H1 (cell line): ENCODE measurements around the gene BSN. TPM values are rescaled to one million over a fixed set of nuclear protein-coding genes. Genes with fewer than 3 reads are reported as not detected.

Experiments
- CTCF ChIA-PET: fragments of 300-600 bp; sonication (Branson Sonifier 250); formaldehyde crosslinking; loops from one replicate; lab custom pipeline; 2021; ENCODE audit not compliant: partially characterized antibody; lab: Charles Lee
- POLR2A ChIA-PET: fragments of 300-600 bp; sonication (Branson Sonifier 250); formaldehyde crosslinking; loops from one replicate; lab custom pipeline; 2021; ENCODE audit warnings: inconsistent platforms; ENCODE audit not compliant: partially characterized antibody; lab: Charles Lee
- DNase-seq, 2 experiments: peaks; one replicate each; pipeline versions ENCODE4 v3.0.0 to v3.0.0-alpha.2; 2010 to 2022; ENCODE audit warnings: low spot score in 2 of 2, low read depth in 1 of 2, mixed read lengths in 1 of 2
- FAIRE-seq: peaks from 2 replicates; lab custom pipeline; 2011; peaks lifted over from hg19 to GRCh38; lab: Jason Lieb, UNC
- H2AFZ ChIP-seq: 2 replicates; pipeline ENCODE4 v1.8.1; 2012; ENCODE audit warnings: low read length, inconsistent platforms
- H2AK5ac ChIP-seq: 2 replicates; pipeline ENCODE4 v1.6.1; 2013; ENCODE audit warnings: low read depth, low read length
- H2BK120ac ChIP-seq: replicated peaks from 2 replicates; pipeline ENCODE3; 2013; ENCODE audit warnings: low read depth, low read length, inconsistent platforms
- H2BK12ac ChIP-seq: 2 replicates; pipeline ENCODE4 v1.6.1; 2013; ENCODE audit warnings: low read depth, low read length
- H2BK15ac ChIP-seq: 2 replicates; pipeline ENCODE4 v1.6.1; 2013; ENCODE audit warnings: low read length
- H2BK20ac ChIP-seq: 2 replicates; pipeline ENCODE4 v1.6.1; 2013; ENCODE audit warnings: low read length
- H2BK5ac ChIP-seq: 2 replicates; pipeline ENCODE4 v1.6.1; 2013; ENCODE audit warnings: low read depth, low read length
- H3K14ac ChIP-seq: 2 replicates; pipeline ENCODE4 v1.6.1; 2013; ENCODE audit warnings: inconsistent platforms; ENCODE audit not compliant: insufficient read length
- H3K18ac ChIP-seq: 2 replicates; pipeline ENCODE4 v1.6.1; 2013; ENCODE audit warnings: low read length; ENCODE audit errors: extremely low read depth
- H3K23ac ChIP-seq: 2 replicates; pipeline ENCODE4 v1.6.1; 2013; ENCODE audit warnings: inconsistent platforms; ENCODE audit not compliant: insufficient read length
- H3K23me2 ChIP-seq: 2 replicates; pipeline ENCODE4 v1.6.1; 2013; ENCODE audit warnings: low read depth, low read length
- H3K27ac ChIP-seq: 2 replicates; pipeline ENCODE4 v1.6.1; 2011; ENCODE audit warnings: low read depth, low read length, inconsistent platforms
- H3K27me3 ChIP-seq, 4 experiments: replicated peaks in 1 of 4; 1 replicate in 1 of 4; 2 replicates in 3 of 4; pipeline versions ENCODE4 v1.6.1 to v1.8.1; 2011 to 2013; ENCODE audit warnings: low read length in 3 of 4, mild to moderate bottlenecking in 3 of 4, inconsistent platforms in 2 of 4, mixed read lengths in 2 of 4, moderate library complexity in 1 of 4; ENCODE audit not compliant: control insufficient read depth in 3 of 4, insufficient read depth in 3 of 4; ENCODE audit errors: extremely low read depth in 1 of 4
- H3K36me3 ChIP-seq, 4 experiments: 2 replicates each; pipeline versions ENCODE4 v1.6.1 to v1.8.1; 2011 to 2013; ENCODE audit warnings: mild to moderate bottlenecking in 4 of 4, low read length in 3 of 4, moderate library complexity in 2 of 4, control low read depth in 1 of 4, inconsistent platforms in 1 of 4; ENCODE audit not compliant: insufficient read depth in 4 of 4, control insufficient read depth in 2 of 4
- H3K4ac ChIP-seq: replicated peaks from 2 replicates; pipeline ENCODE3; 2013; ENCODE audit warnings: low read length, low read depth, mixed read lengths, inconsistent platforms; ENCODE audit not compliant: insufficient read length
- H3K4me1 ChIP-seq, 4 experiments: replicated peaks in 1 of 4; 1 replicate in 1 of 4; 2 replicates in 3 of 4; pipeline versions ENCODE4 v1.6.1 to v1.8.1; 2011 to 2013; ENCODE audit warnings: low read length in 3 of 4, inconsistent platforms in 2 of 4, mixed read lengths in 1 of 4; ENCODE audit not compliant: insufficient read depth in 4 of 4, control insufficient read depth in 3 of 4
- H3K4me2 ChIP-seq, 2 experiments: 2 replicates each; pipeline versions ENCODE4 v1.6.1 to v1.8.1; 2011 to 2013; ENCODE audit warnings: low read depth in 2 of 2, low read length in 2 of 2, control low read depth in 1 of 2, inconsistent platforms in 1 of 2, mild to moderate bottlenecking in 1 of 2; ENCODE audit not compliant: insufficient read depth in 1 of 2
- H3K4me3 ChIP-seq, 4 experiments: fragments of 200-600, 300-600 bp in 1 of 4; sonication (generic), shearing (Covaris generic), sonication (Bioruptor Twin) in 1 of 4; 2 replicates each; pipeline versions ENCODE4 v1.5.1 to v1.8.1; 2011 to 2016; ENCODE audit warnings: low read length in 4 of 4, low read depth in 3 of 4, control low read depth in 2 of 4, inconsistent platforms in 2 of 4, mild to moderate bottlenecking in 2 of 4, mixed read lengths in 1 of 4, moderate library complexity in 1 of 4; ENCODE audit not compliant: insufficient read depth in 2 of 4; ENCODE audit errors: extremely low read depth in 1 of 4
- H3K56ac ChIP-seq: replicated peaks from 2 replicates; pipeline ENCODE3; 2013; ENCODE audit warnings: low read depth, mild to moderate bottlenecking, mixed read lengths, low read length, inconsistent platforms; ENCODE audit not compliant: insufficient read length
- H3K79me1 ChIP-seq: 2 replicates; pipeline ENCODE4 v1.6.1; 2013; ENCODE audit warnings: low read depth, low read length, control low read depth
- H3K79me2 ChIP-seq, 2 experiments: 2 replicates each; pipeline versions ENCODE4 v1.6.1 to v1.8.1; 2012 to 2013; ENCODE audit warnings: low read length in 2 of 2, mild to moderate bottlenecking in 2 of 2, inconsistent platforms in 1 of 2; ENCODE audit not compliant: insufficient read depth in 2 of 2, control insufficient read depth in 1 of 2
- H3K9ac ChIP-seq, 4 experiments: replicated peaks in 1 of 4; 1 replicate in 1 of 4; 2 replicates in 3 of 4; pipeline versions ENCODE4 v1.6.1 to v1.8.1; 2011 to 2013; ENCODE audit warnings: low read depth in 3 of 4, low read length in 3 of 4, control low read depth in 2 of 4, mild to moderate bottlenecking in 2 of 4, moderate library complexity in 2 of 4, inconsistent platforms in 1 of 4; ENCODE audit errors: extremely low read depth in 1 of 4
- H3K9me3 ChIP-seq, 2 experiments: 2 replicates each; pipeline versions ENCODE4 v1.6.1 to v1.8.1; 2012 to 2013; ENCODE audit warnings: mild to moderate bottlenecking in 2 of 2, moderate library complexity in 2 of 2, control low read depth in 1 of 2, inconsistent platforms in 1 of 2, low read depth in 1 of 2, low read length in 1 of 2, mixed read lengths in 1 of 2; ENCODE audit not compliant: insufficient read depth in 2 of 2
- H4K20me1 ChIP-seq, 2 experiments: replicated peaks in 1 of 2; 2 replicates each; pipeline versions ENCODE3 to v1.8.1; 2011 to 2013; ENCODE audit warnings: inconsistent platforms in 2 of 2, low read length in 2 of 2, mild to moderate bottlenecking in 1 of 2; ENCODE audit not compliant: insufficient read depth in 2 of 2, control insufficient read depth in 1 of 2
- H4K5ac ChIP-seq: 2 replicates; pipeline ENCODE4 v1.6.1; 2013; ENCODE audit warnings: low read length, low read depth, mixed read lengths, inconsistent platforms; ENCODE audit not compliant: insufficient read length
- H4K8ac ChIP-seq: 2 replicates; pipeline ENCODE4 v1.8.0; 2013; ENCODE audit warnings: mild to moderate bottlenecking, moderate library complexity, low read length, inconsistent platforms; ENCODE audit not compliant: insufficient read depth; ENCODE audit errors: extremely low read depth
- H4K91ac ChIP-seq: replicated peaks from 2 replicates; pipeline ENCODE3; 2013; ENCODE audit warnings: low read length, mixed read lengths, inconsistent platforms; ENCODE audit not compliant: insufficient read length
- EP300 ChIP-seq, 2 experiments: IDR thresholded peaks; 1 replicate in 1 of 2; 2 replicates in 1 of 2; pipeline ENCODE4 v1.6.1; 2011 to 2012; ENCODE audit warnings: low read depth in 2 of 2, low read length in 2 of 2, mild to moderate bottlenecking in 2 of 2, borderline replicate concordance in 1 of 2, inconsistent platforms in 1 of 2, moderate library complexity in 1 of 2
- JUND ChIP-seq: IDR thresholded peaks from 2 replicates; pipeline ENCODE4 v1.6.1; 2011; ENCODE audit warnings: mild to moderate bottlenecking, improper control_type of control experiment, low read length
- NANOG ChIP-seq: IDR thresholded peaks from 2 replicates; pipeline ENCODE4 v1.6.1; 2011; ENCODE audit warnings: low read length, low read depth, mild to moderate bottlenecking, inconsistent platforms; ENCODE audit not compliant: insufficient read depth, poor library complexity, severe bottlenecking
- NRF1 ChIP-seq: IDR thresholded peaks from 2 replicates; pipeline ENCODE4 v1.6.1; 2011; ENCODE audit warnings: mild to moderate bottlenecking, low read depth, low read length, improper control_type of control experiment
- SIN3A ChIP-seq, 2 experiments: IDR thresholded peaks in 1 of 2; conservative IDR thresholded peaks in 1 of 2; 2 replicates each; pipeline ENCODE4 v1.6.1; 2011 to 2012; ENCODE audit warnings: low read length in 2 of 2, improper control_type of control experiment in 1 of 2, low read depth in 1 of 2, mild to moderate bottlenecking in 1 of 2
- SRF ChIP-seq: IDR thresholded peaks from 2 replicates; pipeline ENCODE4 v1.6.1; 2011; ENCODE audit warnings: mild to moderate bottlenecking, low read depth, low read length, moderate library complexity
- WGBS, 2 experiments: shearing (Covaris generic) in 1 of 2; methylation state at CpG; one replicate each; pipeline versions ENCODE4 v1.1.6 to v1.1.7; 2013 to 2015; ENCODE audit warnings: low lambda C conversion rate in 2 of 2, mixed read lengths in 2 of 2, inconsistent platforms in 1 of 2, low coverage in 1 of 2, missing lambda C conversion rate in 1 of 2; ENCODE audit not compliant: insufficient replicate concordance in 2 of 2, insufficient coverage in 1 of 2, insufficient read length in 1 of 2; ENCODE audit errors: extremely low coverage in 1 of 2, missing lambda C conversion rate in 1 of 2; 5-methylcytosine and 5-hydroxymethylcytosine counted together
- polyA plus RNA-seq, 7 experiments: library from polyadenylated mRNA; depleted of rRNA in 3 of 7; stranded (reverse) in 5 of 7; unstranded in 2 of 7; fragments of >200 nt in 5 of 7; fragments of 200-250 nt in 2 of 7; gene quantifications; 1 replicate in 5 of 7; 2 replicates in 1 of 7; 4 replicates in 1 of 7; pipeline versions ENCODE4 v1.2.1 to v1.2.3, GENCODE V29; 2011 to 2013; ENCODE audit warnings: missing spikeins in 2 of 7, mixed read lengths in 2 of 7
- total RNA-seq: library from RNA; stranded (reverse); fragmentation: NEBNext Ultra II Directional; extraction: Animal tissue kit (Norgen Biotek cat#: 25700); gene quantifications from 2 replicates; pipeline ENCODE4 v1.2.1, GENCODE V29; 2021

The BSN gene
- total and polyA plus RNA-seq, 2 of the 8 experiments (the other 6 are each of a cell fraction or from before 2014, with no cell fraction given), result 0.60 to 3.0 TPM

- Histone ChIP-seq H4K20me1 (peaks cover 0 to 5% of the 10 kb centered on the region in 2 experiments), H3K23me2 (peaks cover 13% of the 10 kb centered on the region; the same call in 1 of the 2 replicates), H3K4me3 (no peak overlapping the region), H3K4me1 (peaks cover 0 to 10% (median 6%) of the 10 kb centered on the region in 4 experiments; a peak in 4 of 7 replicates), H2BK15ac (no peak overlapping the region), H3K23ac (no peak overlapping the region), H3K79me2 (peaks cover 0 to 17% of the 10 kb centered on the region in 2 experiments; a peak in 1 of 4 replicates), H3K4me2 (no peak overlapping the region), H3K27me3 (no peaks in the 10 kb centered on the region), H2AFZ (no peak overlapping the region), H2BK20ac (no peak overlapping the region), H3K36me3 (peaks cover 0 to 3% (median 2%) of the 10 kb centered on the region in 4 experiments; a peak in 2 of 8 replicates), H2BK12ac (no peak overlapping the region), H2AK5ac (0 out of 2 replicates have a peak overlapping the region, but pooled peaks have one; percentile 17), H3K4ac (no peak overlapping the region), H3K27ac (no peak overlapping the region), H3K56ac (no peak overlapping the region), H3K9me3 (no peaks in the 10 kb centered on the region), H3K9ac (no peak overlapping the region), H4K5ac (no peak overlapping the region), H4K91ac (no peak overlapping the region), H3K14ac (no peak overlapping the region), H3K18ac (no peak overlapping the region), H4K8ac (no peak overlapping the region), H2BK5ac (no peak overlapping the region), H2BK120ac (no peak overlapping the region), H3K79me1 (peaks cover 8% of the 10 kb centered on the region; the same call in 1 of the 2 replicates)
- no peak for DNase-seq
- 55% methylated on average over 6 of the region's 6 CpGs; no CpG with 5 or more reads in 1 of the 2 experiments for WGBS, 2 experiments
- FAIRE-seq, result no peak
- CTCF ChIA-PET, result interaction anchor here (0.5 to 5.4 kb wide), 34 partner anchors 8 to 340 kb away, joined by 3 to 159 read pairs (median 5); partner anchors contain the start of gene BSN
- POLR2A ChIA-PET, result interaction anchor here (0.6 to 3.0 kb wide), 5 partner anchors 17 to 134 kb away, joined by 3 to 21 read pairs (median 4); no protein-coding TSS in a partner anchor
- TF ChIP-seq JUND, result no peak
- TF ChIP-seq EP300 (IDR thresholded peaks at IDR 0.05; ENCODE audit: borderline replicate concordance in 1 of 2, low read depth in 2 of 2, low read length in 2 of 2), result no peak
- no peak for TF ChIP-seq SIN3A (conservative IDR thresholded peaks at IDR 0.05 in 1 of 2, IDR thresholded peaks at IDR 0.05 in 1 of 2; ENCODE audit: low read depth in 1 of 2, low read length in 2 of 2)
- TF ChIP-seq SRF, result no peak
- no peak for TF ChIP-seq NRF1
- TF ChIP-seq NANOG, result no peak
Observed at GRCh38 chr3:49670940-49671290, 116.6 kb downstream of the BSN start.
